WERI-Rb-1 (cell line): Measurements from ENCODE around the gene CTNNA3.

ENCODE experiments used
- DNase-seq: peaks from one replicate; pipeline ENCODE4 v3.0.0-alpha.2; 2020
- H3K27ac ChIP-seq: fragments of 250-450 bp; sonication (Bioruptor Pico); 2 replicates; pipeline ENCODE4 v1.5.1; 2020; ENCODE audit warnings: mild to moderate bottlenecking, moderate library complexity
- H3K27me3 ChIP-seq: fragments of 250-450 bp; sonication (Bioruptor Pico); 2 replicates; pipeline ENCODE4 v1.5.1; 2021; ENCODE audit warnings: mild to moderate bottlenecking, low read depth, moderate library complexity; ENCODE audit not compliant: insufficient read depth, severe bottlenecking
- H3K36me3 ChIP-seq: fragments of 250-450 bp; sonication (Bioruptor Pico); 2 replicates; pipeline ENCODE4 v1.5.1; 2020; ENCODE audit warnings: mild to moderate bottlenecking, moderate library complexity
- H3K4me3 ChIP-seq: 2 replicates; pipeline ENCODE4 v1.5.1; 2011; ENCODE audit warnings: low read depth, mild to moderate bottlenecking, control low read depth, low read length
- H3K9me3 ChIP-seq: fragments of 250-450 bp; sonication (Bioruptor Pico); 2 replicates; pipeline ENCODE4 v1.5.1; 2021; ENCODE audit warnings: mild to moderate bottlenecking, moderate library complexity; ENCODE audit not compliant: severe bottlenecking
- TF ChIP-seq, protein P1 (sequence below): IDR thresholded peaks from 2 replicates; pipeline ENCODE4 v1.5.1; 2011; ENCODE audit warnings: low read depth, mild to moderate bottlenecking, control low read depth, inconsistent platforms, low read length

The CTNNA3 gene

DNA sequence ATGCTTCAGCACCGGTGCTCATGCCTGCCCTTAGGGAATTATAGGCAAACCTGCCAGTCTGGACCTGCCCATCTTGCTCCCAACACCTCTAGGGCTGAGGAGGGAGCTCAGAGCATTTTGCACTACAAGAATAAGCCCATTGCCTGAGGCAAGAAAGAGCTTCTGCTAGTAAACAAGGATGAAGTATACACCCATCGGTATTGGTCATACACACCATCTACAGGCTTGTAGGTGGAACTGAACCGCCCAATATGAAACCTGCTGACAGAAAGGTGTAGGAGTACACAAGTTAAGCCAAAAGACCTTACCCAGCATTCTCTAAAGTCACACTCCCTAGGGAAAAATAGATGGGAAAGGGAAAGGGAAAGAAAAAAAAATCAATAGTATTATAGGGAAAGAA lies 1727.1 kb downstream of the CTNNA3 start:
- no peaks in the 10 kb centered on the region for H3K9me3 ChIP-seq
- H3K36me3 ChIP-seq, result no peaks in the 10 kb centered on the region
- TF ChIP-seq, protein P1, sequence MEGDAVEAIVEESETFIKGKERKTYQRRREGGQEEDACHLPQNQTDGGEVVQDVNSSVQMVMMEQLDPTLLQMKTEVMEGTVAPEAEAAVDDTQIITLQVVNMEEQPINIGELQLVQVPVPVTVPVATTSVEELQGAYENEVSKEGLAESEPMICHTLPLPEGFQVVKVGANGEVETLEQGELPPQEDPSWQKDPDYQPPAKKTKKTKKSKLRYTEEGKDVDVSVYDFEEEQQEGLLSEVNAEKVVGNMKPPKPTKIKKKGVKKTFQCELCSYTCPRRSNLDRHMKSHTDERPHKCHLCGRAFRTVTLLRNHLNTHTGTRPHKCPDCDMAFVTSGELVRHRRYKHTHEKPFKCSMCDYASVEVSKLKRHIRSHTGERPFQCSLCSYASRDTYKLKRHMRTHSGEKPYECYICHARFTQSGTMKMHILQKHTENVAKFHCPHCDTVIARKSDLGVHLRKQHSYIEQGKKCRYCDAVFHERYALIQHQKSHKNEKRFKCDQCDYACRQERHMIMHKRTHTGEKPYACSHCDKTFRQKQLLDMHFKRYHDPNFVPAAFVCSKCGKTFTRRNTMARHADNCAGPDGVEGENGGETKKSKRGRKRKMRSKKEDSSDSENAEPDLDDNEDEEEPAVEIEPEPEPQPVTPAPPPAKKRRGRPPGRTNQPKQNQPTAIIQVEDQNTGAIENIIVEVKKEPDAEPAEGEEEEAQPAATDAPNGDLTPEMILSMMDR, result no peak
- no peaks in the 10 kb centered on the region for H3K27me3 ChIP-seq
- no peak overlapping the region for H3K4me3 ChIP-seq
- DNase-seq, result no peak
- no peak overlapping the region for H3K27ac ChIP-seq

DNA sequence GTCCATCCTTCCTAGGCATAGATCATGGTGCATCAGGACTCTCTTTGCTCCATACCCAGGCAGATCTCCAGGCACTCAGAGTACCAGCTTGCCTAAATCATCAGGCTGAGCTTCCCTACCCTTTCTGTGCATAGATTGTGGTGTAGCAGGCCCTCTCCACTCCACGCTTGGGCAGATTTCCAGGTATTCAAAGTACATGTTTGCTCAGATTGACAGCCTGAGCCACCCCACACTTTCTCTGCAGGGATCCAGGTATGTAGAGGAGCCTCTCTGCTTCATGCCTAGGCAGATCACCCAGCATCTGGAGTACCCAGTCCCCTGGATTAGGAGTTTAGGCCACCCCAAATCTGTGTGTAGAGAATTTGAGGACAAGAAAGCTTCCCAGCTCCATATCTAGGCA lies 1727.6 kb downstream of the CTNNA3 start:
- TF ChIP-seq, protein P1, result no peak
- no peak overlapping the region for H3K27ac ChIP-seq

DNA sequence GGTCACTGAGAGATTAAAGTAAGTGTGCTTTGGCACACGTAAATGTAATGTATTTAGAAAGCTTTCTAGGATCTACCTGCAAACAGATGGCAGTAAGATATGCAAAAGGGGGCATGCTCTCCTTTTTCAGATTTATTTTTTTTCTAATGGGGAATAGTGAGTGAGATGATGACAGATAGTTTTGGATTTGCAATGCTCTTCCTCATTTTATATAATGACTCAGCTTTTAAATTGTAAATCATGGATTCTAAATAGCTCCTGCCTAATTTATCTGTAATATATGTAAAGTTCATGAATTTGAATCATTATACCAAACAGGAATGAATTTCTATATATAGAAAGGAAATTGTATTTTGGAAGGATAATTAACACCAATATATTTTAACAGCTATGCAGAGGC lies 1731.8 kb downstream of the CTNNA3 start:
- no peak overlapping the region for H3K27ac ChIP-seq
- no peaks in the 10 kb centered on the region for H3K36me3 ChIP-seq

More for the DNA sequence above, 1727.6 kb downstream of the CTNNA3 start:
- H3K4me3 ChIP-seq, result no peak overlapping the region
- no peak for DNase-seq
- H3K36me3 ChIP-seq, result no peaks in the 10 kb centered on the region
- H3K9me3 ChIP-seq, result no peaks in the 10 kb centered on the region
- H3K27me3 ChIP-seq, result no peaks in the 10 kb centered on the region

DNA sequence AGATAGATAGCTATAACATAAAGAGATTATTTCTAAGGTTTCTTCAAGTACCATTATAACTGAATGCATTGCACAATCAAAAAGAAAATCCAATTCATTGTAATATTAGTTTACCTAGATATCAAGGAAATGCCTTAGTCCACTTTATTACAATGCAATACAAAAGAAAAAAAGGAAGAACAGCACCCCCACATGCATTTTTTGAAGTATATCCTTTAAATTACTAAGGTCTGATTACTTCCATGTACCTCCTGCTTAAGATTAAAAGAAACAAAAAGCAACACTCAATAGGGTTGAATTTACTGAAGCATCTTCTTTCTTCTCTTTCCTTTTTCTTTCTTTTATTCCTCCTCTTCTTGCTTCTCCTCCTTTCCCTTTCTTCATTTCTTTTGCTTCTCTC lies 1743.9 kb downstream of the CTNNA3 start:
- TF ChIP-seq, protein P1, result no peak
- H3K27me3 ChIP-seq, result no peaks in the 10 kb centered on the region
- H3K9me3 ChIP-seq, result no peaks in the 10 kb centered on the region
- H3K36me3 ChIP-seq, result no peaks in the 10 kb centered on the region
- no peak overlapping the region for H3K4me3 ChIP-seq
- H3K27ac ChIP-seq, result no peak overlapping the region
- no peak for DNase-seq

More for the DNA sequence above, 1731.8 kb downstream of the CTNNA3 start:
- TF ChIP-seq, protein P1, result no peak
- DNase-seq, result no peak
- Histone ChIP-seq H3K9me3 (no peaks in the 10 kb centered on the region), H3K4me3 (no peak overlapping the region), H3K27me3 (no peaks in the 10 kb centered on the region)

DNA sequence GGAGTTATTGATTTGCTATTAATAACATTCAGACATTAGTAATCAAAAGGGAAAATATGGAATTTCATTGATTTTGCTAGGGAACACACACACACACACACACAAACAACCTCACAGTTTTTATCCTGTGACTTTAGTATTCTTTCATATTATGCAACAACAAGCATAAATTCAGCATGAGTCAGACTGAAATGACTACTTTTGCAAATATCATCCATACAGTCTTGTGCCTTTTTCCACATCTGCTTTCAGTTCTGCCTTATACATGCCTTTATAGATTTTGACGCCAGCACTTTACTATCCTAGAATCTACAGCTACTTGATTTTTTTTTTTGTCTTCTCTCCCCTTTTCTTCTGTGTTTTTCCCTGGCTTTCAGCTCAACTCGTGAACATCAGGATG lies 1745.9 kb downstream of the CTNNA3 start:
- Histone ChIP-seq H3K4me3 (no peak overlapping the region), H3K27ac (no peak overlapping the region), H3K9me3 (no peaks in the 10 kb centered on the region), H3K36me3 (no peaks in the 10 kb centered on the region), H3K27me3 (no peaks in the 10 kb centered on the region)
- TF ChIP-seq, protein P1, result no peak
- DNase-seq, result no peak

DNA sequence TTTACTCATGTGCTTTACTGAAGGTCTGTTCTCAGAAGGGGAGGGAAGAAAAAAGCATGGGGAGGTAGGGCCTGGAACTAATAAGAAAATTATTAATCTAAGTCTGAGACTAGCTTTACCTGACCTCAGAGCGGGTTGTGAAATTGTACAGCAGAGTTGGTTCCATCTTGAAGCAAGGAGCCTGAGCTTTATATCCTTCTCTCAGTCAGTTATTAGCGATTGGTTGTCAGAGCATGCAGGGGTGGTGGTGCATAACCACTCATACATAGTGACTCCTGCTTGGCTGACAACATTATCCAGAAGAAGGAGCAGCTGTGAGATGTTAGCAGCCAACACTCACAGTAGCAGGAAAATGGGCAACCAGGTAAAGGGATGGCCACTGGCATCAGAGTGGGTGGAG lies 1746.5 kb downstream of the CTNNA3 start:
- Histone ChIP-seq H3K36me3 (no peaks in the 10 kb centered on the region), H3K27ac (no peak overlapping the region), H3K9me3 (no peaks in the 10 kb centered on the region), H3K27me3 (no peaks in the 10 kb centered on the region), H3K4me3 (no peak overlapping the region)
- DNase-seq, result no peak
- TF ChIP-seq, protein P1, result no peak
